ENCODE measurements around the gene MAP2K6. TPM values are rescaled to one million over a fixed set of nuclear protein-coding genes. Genes with fewer than 3 reads are reported as not detected.

Gene MAP2K6
- total RNA-seq, 1 experiment from 2014 or later = 9.6 TPM

DNA sequence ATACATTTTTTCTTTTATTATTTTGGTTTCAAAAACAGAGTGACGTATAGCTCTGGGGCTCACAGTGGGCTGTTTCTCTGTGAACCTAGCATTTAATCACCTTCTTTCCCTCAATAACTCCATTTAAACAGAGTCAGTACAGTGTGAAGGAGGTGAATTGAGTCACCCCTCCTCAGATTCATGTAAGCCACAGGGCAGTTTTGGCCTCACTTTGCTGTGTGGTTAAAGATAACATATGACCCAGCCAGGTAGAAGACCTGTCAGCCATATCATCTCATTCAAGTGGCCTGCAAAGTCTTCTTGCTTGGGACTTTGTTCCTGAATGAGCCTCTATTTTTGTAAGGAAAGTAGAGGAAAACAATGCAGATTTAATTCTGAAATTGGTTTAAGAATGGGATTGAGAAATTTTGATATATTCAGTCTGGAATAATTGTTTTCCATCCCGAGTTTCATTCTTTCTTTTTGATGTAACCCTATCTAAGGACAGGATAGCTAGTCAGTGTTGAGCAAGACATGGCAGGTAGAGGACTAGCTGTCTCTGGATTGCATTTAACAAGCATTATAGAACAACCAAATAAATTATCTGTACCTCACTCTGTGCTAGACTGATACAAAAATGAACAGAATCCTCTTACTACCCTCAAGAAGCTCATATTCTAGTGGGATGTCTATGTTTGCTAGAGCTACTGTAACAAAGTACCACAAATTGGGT is 13.1 kb downstream of the MAP2K6 start:
- ChIA-PET CTCF (interaction anchor here (0.6 kb wide), 1 partner anchor 22 kb away, joined by 3 read pairs; no protein-coding TSS in a partner anchor), POLR2A (no interaction called here)
- no peak overlapping the region for H3K4me3 Mint-ChIP-seq (ENCODE audit: unreplicated experiment)
- no peaks in the 10 kb centered on the region for H3K36me3 Mint-ChIP-seq (ENCODE audit: insufficient read depth, unreplicated experiment)
- no TSS peak for BruUV-seq (replicated peaks)
- no peaks in the 10 kb centered on the region for H3K4me1 Mint-ChIP-seq (ENCODE audit: low read depth, unreplicated experiment)
- no peaks in the 10 kb centered on the region for H3K9me3 ChIP-seq
- intact Hi-C loops (cut with micrococcal nuclease; ENCODE audit: unreplicated experiment) = no loop called here
- TF ChIP-seq, protein P1, sequence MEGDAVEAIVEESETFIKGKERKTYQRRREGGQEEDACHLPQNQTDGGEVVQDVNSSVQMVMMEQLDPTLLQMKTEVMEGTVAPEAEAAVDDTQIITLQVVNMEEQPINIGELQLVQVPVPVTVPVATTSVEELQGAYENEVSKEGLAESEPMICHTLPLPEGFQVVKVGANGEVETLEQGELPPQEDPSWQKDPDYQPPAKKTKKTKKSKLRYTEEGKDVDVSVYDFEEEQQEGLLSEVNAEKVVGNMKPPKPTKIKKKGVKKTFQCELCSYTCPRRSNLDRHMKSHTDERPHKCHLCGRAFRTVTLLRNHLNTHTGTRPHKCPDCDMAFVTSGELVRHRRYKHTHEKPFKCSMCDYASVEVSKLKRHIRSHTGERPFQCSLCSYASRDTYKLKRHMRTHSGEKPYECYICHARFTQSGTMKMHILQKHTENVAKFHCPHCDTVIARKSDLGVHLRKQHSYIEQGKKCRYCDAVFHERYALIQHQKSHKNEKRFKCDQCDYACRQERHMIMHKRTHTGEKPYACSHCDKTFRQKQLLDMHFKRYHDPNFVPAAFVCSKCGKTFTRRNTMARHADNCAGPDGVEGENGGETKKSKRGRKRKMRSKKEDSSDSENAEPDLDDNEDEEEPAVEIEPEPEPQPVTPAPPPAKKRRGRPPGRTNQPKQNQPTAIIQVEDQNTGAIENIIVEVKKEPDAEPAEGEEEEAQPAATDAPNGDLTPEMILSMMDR (IDR thresholded peaks at IDR 0.05; ENCODE audit: insufficient read depth in 1 of 2, low read depth in 1 of 2, low read length in 1 of 2, severe bottlenecking in 1 of 2, unreplicated experiment in 1 of 2) = no peak
- no peak overlapping the region for H3K4me3 ChIP-seq (ENCODE audit: low read depth, low read length)
- no peaks in the 10 kb centered on the region for H3K4me1 ChIP-seq
- H3K27me3 ChIP-seq (replicated peaks; ENCODE audit: control insufficient read depth, insufficient read depth, low read length) = no peaks in the 10 kb centered on the region
- no peak for DNase-seq
- no peaks in the 10 kb centered on the region for H3K9me3 Mint-ChIP-seq (ENCODE audit: unreplicated experiment)
- no peaks in the 10 kb centered on the region for H3K27me3 Mint-ChIP-seq (ENCODE audit: insufficient read depth, unreplicated experiment)
- no peaks in the 10 kb centered on the region for H3K36me3 ChIP-seq (ENCODE audit: control insufficient read depth, insufficient read depth, low read length)
- H3K27ac Mint-ChIP-seq (ENCODE audit: unreplicated experiment) = no peak overlapping the region

DNA sequence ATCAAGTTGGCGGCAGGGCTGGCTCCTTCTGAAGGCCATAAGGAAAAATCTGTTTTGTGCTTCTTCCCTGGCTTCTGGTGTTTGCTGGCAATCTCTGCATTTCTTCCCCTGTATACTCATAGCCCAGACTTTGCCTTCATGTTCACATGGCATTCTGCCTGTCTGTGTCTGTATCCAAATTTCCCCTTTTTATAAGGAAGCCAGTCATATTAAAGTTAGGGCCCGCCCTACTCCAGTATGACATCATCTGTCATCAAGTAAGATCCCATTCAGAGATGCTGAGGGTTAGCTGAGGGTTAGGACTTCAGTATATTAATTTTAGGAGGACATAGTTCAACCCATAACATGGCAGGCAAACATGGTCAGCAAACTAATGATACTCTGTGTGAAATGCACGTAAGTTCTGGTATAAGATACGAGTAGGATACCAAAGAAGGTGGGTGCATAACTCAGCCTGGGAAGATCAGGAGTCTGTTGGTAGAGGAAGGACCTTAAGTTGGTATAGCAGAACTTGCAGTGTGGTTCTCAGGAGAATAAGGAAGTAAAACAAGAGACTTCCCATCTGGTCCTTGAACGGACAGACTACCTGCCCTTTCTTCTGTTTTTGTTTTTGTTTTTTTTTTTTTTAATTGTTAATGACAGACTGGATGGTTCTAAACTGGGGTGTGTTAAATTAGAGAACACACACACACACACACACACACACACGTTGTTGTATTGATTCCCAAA is 13.9 kb downstream of the MAP2K6 start:
- Mint-ChIP-seq H3K27ac (ENCODE audit: unreplicated experiment) (no peak overlapping the region), H3K9me3 (ENCODE audit: unreplicated experiment) (no peaks in the 10 kb centered on the region), H3K36me3 (ENCODE audit: insufficient read depth, unreplicated experiment) (no peaks in the 10 kb centered on the region), H3K4me1 (ENCODE audit: low read depth, unreplicated experiment) (no peaks in the 10 kb centered on the region), H3K4me3 (ENCODE audit: unreplicated experiment) (no peak overlapping the region), H3K27me3 (ENCODE audit: insufficient read depth, unreplicated experiment) (no peaks in the 10 kb centered on the region)
- Histone ChIP-seq H3K4me1 (no peaks in the 10 kb centered on the region), H3K27me3 (replicated peaks; ENCODE audit: control insufficient read depth, insufficient read depth, low read length) (no peaks in the 10 kb centered on the region), H3K4me3 (ENCODE audit: low read depth, low read length) (no peak overlapping the region), H3K9me3 (no peaks in the 10 kb centered on the region), H3K36me3 (ENCODE audit: control insufficient read depth, insufficient read depth, low read length) (no peaks in the 10 kb centered on the region)
- TF ChIP-seq, protein P1 (IDR thresholded peaks at IDR 0.05; ENCODE audit: insufficient read depth in 1 of 2, low read depth in 1 of 2, low read length in 1 of 2, severe bottlenecking in 1 of 2, unreplicated experiment in 1 of 2) = no peak
- intact Hi-C loops (cut with micrococcal nuclease; ENCODE audit: unreplicated experiment) = no loop called here
- ChIA-PET CTCF (no interaction called here), POLR2A (no interaction called here)
- no TSS peak for BruUV-seq (replicated peaks)
- no peak for DNase-seq

DNA sequence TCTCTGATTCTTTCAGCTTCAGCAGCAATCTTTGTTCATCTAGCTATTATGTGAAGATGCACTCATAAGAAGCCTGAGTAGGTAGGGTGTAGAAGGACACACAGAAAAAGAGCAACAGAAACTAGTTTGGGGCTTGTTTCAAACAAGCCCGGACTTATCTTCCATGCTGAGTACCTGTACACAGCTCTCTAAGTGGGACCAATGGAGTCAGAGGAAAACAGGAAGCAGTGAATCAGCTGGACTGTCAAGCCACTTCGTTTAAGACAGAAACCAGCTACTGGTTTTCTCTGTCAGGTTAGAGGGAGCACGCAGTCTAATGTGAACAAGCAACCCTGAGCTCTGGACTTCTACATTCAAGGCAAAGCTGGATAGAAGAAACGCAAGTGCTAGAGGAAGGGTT is 16.0 kb downstream of the MAP2K6 start:
- H3K9me3 Mint-ChIP-seq (ENCODE audit: unreplicated experiment) = no peaks in the 10 kb centered on the region
- no peak overlapping the region for H3K4me3 Mint-ChIP-seq (ENCODE audit: unreplicated experiment)
- no peak for DNase-seq
- H3K27me3 ChIP-seq (replicated peaks; ENCODE audit: control insufficient read depth, insufficient read depth, low read length) = no peaks in the 10 kb centered on the region
- ChIA-PET CTCF (no interaction called here), POLR2A (no interaction called here)
- no peaks in the 10 kb centered on the region for H3K36me3 ChIP-seq (ENCODE audit: control insufficient read depth, insufficient read depth, low read length)
- no TSS peak for BruUV-seq (replicated peaks)
- H3K4me3 ChIP-seq (ENCODE audit: low read depth, low read length) = no peak overlapping the region
- no peaks in the 10 kb centered on the region for H3K27me3 Mint-ChIP-seq (ENCODE audit: insufficient read depth, unreplicated experiment)
- TF ChIP-seq, protein P1 (IDR thresholded peaks at IDR 0.05; ENCODE audit: insufficient read depth in 1 of 2, low read depth in 1 of 2, low read length in 1 of 2, severe bottlenecking in 1 of 2, unreplicated experiment in 1 of 2) = no peak
- H3K4me1 ChIP-seq = no peaks in the 10 kb centered on the region
- no peak overlapping the region for H3K27ac Mint-ChIP-seq (ENCODE audit: unreplicated experiment)
- H3K4me1 Mint-ChIP-seq (ENCODE audit: low read depth, unreplicated experiment) = no peaks in the 10 kb centered on the region
- H3K9me3 ChIP-seq = no peaks in the 10 kb centered on the region
- intact Hi-C loops (cut with micrococcal nuclease; ENCODE audit: unreplicated experiment) = no loop called here
- H3K36me3 Mint-ChIP-seq (ENCODE audit: insufficient read depth, unreplicated experiment) = no peaks in the 10 kb centered on the region
